ENCODE data around the gene CCDC187. TPM values are rescaled to one million over a fixed set of nuclear protein-coding genes. Genes with fewer than 3 reads are reported as not detected.

Gene CCDC187
- total and polyA plus RNA-seq, 2 of the 4 experiments (the other 2 are of a cell fraction) = not detected

GRCh38 chr9:136290508-136291000 lies 13.3 kb downstream of the CCDC187 start:
- Histone ChIP-seq H3K4ac (ENCODE audit: low read depth, low read length) (no peak overlapping the region), H4K20me1 (ENCODE audit: insufficient read depth, low read length) (no peaks in the 10 kb centered on the region), H2BK15ac (ENCODE audit: low read depth, low read length) (no peak overlapping the region), H3K4me2 (ENCODE audit: low read depth, low read length) (no peak overlapping the region), H2AK5ac (ENCODE audit: low read depth, low read length) (no peak overlapping the region), H3K9ac (ENCODE audit: low read depth, low read length) (no peak overlapping the region), H3K9me3 (ENCODE audit: control insufficient read depth, insufficient read depth, low read length) (no peaks in the 10 kb centered on the region; the same call in 1 of the 2 replicates), H3K4me1 (ENCODE audit: control insufficient read depth, insufficient read depth, low read length) (no peaks in the 10 kb centered on the region), H3K18ac (ENCODE audit: low read depth, low read length) (no peak overlapping the region), H3K4me3 (ENCODE audit: insufficient read depth, low read depth, low read length) (no peak overlapping the region), H3K9me1 (ENCODE audit: insufficient read depth, low read length) (no peaks in the 10 kb centered on the region), H3K79me1 (ENCODE audit: low read depth in 1 of 2, low read length in 2 of 2) (no peaks in the 10 kb centered on the region), H3K36me3 (ENCODE audit: control insufficient read depth, insufficient read depth, low read length) (no peaks in the 10 kb centered on the region), H3K23ac (ENCODE audit: low read depth, low read length) (no peak overlapping the region), H2BK120ac (ENCODE audit: low read depth, low read length) (no peak overlapping the region), H2BK20ac (ENCODE audit: low read depth, low read length) (no peak overlapping the region), H2AK9ac (replicated peaks; ENCODE audit: low read depth, low read length, poor library complexity) (no peak overlapping the region), H2AFZ (replicated peaks; ENCODE audit: low read length, poor library complexity) (no peak overlapping the region), H2BK5ac (ENCODE audit: low read depth, low read length, poor library complexity, severe bottlenecking) (no peak overlapping the region), H3K56ac (ENCODE audit: extremely low read depth, insufficient read depth, low read length) (no peak overlapping the region), H3K14ac (replicated peaks; ENCODE audit: low read depth, low read length) (no peak overlapping the region), H4K8ac (ENCODE audit: low read depth in 2 of 2, low read length in 2 of 2) (no peak overlapping the region), H4K5ac (ENCODE audit: low read depth, low read length) (no peak overlapping the region), H3K27me3 (ENCODE audit: control insufficient read depth, insufficient read depth, low read length) (peaks cover 35% of the 10 kb centered on the region), H3K27ac (ENCODE audit: insufficient read depth, low read length) (no peak overlapping the region), H4K91ac (ENCODE audit: insufficient read depth, low read depth, low read length) (no peak overlapping the region)
- DNase-seq (no peak), ATAC-seq (ENCODE audit: low read depth) (no peak)
- no peak for TF ChIP-seq USF2 (IDR thresholded peaks at IDR 0.05; ENCODE audit: low read depth, low read length)
- TF ChIP-seq NFE2L2 (IDR thresholded peaks at IDR 0.05; ENCODE audit: low read depth, low read length) = no peak
- no peak for TF ChIP-seq RAD21 (IDR thresholded peaks at IDR 0.05; ENCODE audit: low read length)
- TF ChIP-seq POLR2A (IDR thresholded peaks at IDR 0.05; ENCODE audit: low read depth, low read length) = no peak
- no peak for TF ChIP-seq MAZ (IDR thresholded peaks at IDR 0.05; ENCODE audit: borderline replicate concordance, low read depth, low read length)
- TF ChIP-seq MXI1 (IDR thresholded peaks at IDR 0.05; ENCODE audit: borderline replicate concordance, low read depth, low read length) = no peak
- TF ChIP-seq CTCF (conservative IDR thresholded peaks at IDR 0.05; ENCODE audit: low read depth, low read length) = no peak
- TF ChIP-seq FOS (IDR thresholded peaks at IDR 0.05; ENCODE audit: low read depth, low read length) = no peak
- no peak for TF ChIP-seq RFX5 (IDR thresholded peaks at IDR 0.05; ENCODE audit: low read depth, low read length)
- BruUV-seq (replicated peaks) = no TSS peak
- CTCF ChIA-PET = no interaction called here
- intact Hi-C loops (cut with micrococcal nuclease) (no loop called here), dilution Hi-C loops (cut with HindIII; ENCODE audit: low sequenced_read_pairs, unreplicated experiment) (no loop called here), in situ Hi-C loops (cut with MboI; ENCODE audit: low sequenced_read_pairs) (no loop called here)
- WGBS, 2 experiments (ENCODE audit: extremely low coverage in 2 of 2, insufficient read length in 1 of 2) = 74% methylated on average over 7 of the region's 31 CpGs; no CpG with 5 or more reads in 1 of the 2 experiments
- POLR2A ChIA-PET (ENCODE audit: unreplicated experiment) = no interaction called here
